Progenitor cell of endocrine pancreas (in vitro differentiated cells): ENCODE data around the gene IAH1. TPM values are rescaled to one million over a fixed set of nuclear protein-coding genes. Genes with fewer than 3 reads are reported as not detected.
A peak's percentile ranks its signal among the peaks of the same experiment; 100 is the strongest.

Source experiments
- DNase-seq: peaks from one replicate; pipeline ENCODE4 v3.0.0; 2021; ENCODE audit warnings: low spot score; ENCODE audit not compliant: unreplicated experiment
- H3K27ac Mint-ChIP-seq: 2 replicates; pipeline ENCODE4 v1.8.0; 2021; ENCODE audit warnings: mild to moderate bottlenecking, moderate library complexity, mixed read lengths
- H3K27me3 Mint-ChIP-seq: 2 replicates; pipeline ENCODE4 v1.8.0; 2021; ENCODE audit warnings: mixed read lengths
- H3K36me3 Mint-ChIP-seq: 2 replicates; pipeline ENCODE4 v1.8.0; 2022; ENCODE audit warnings: mixed read lengths; ENCODE audit not compliant: insufficient read depth
- H3K4me1 Mint-ChIP-seq: 2 replicates; pipeline ENCODE4 v1.8.0; 2021; ENCODE audit warnings: low read depth, mixed read lengths
- H3K4me3 Mint-ChIP-seq: 2 replicates; pipeline ENCODE4 v1.8.0; 2021; ENCODE audit warnings: low read depth, mild to moderate bottlenecking, moderate library complexity, mixed read lengths
- H3K9me3 Mint-ChIP-seq: 2 replicates; pipeline ENCODE4 v1.8.0; 2021; ENCODE audit warnings: low read depth, mixed read lengths
- CTCF ChIP-seq: fragments of 200-600 bp; sonication (generic); IDR thresholded peaks from one replicate; pipeline ENCODE4 v1.5.0; 2021; ENCODE audit warnings: antibody characterized with exemption, mild to moderate bottlenecking; ENCODE audit not compliant: unreplicated experiment
- total RNA-seq: library from RNA; stranded (reverse); gene quantifications from 2 replicates; pipeline ENCODE4 v1.2.1, GENCODE V29; 2021

Gene IAH1
- total RNA-seq, 1 donor from 2014 or later: 36.6 TPM

GRCh38 chr2:9440058-9440727 is 34.2 kb upstream of the IAH1 start:
- Mint-ChIP-seq H3K36me3 (peaks cover 33% of the 10 kb centered on the region), H3K27me3 (no peaks in the 10 kb centered on the region), H3K4me1 (peaks cover 2% of the 10 kb centered on the region), H3K27ac (no peak overlapping the region), H3K4me3 (no peak overlapping the region), H3K9me3 (no peaks in the 10 kb centered on the region)
- no peak for DNase-seq
- no peak for TF ChIP-seq CTCF

GRCh38 chr2:9441556-9441955 is 32.8 kb upstream of the IAH1 start:
- H3K27me3 Mint-ChIP-seq: no peaks in the 10 kb centered on the region
- no peaks in the 10 kb centered on the region for H3K9me3 Mint-ChIP-seq
- no peak for TF ChIP-seq CTCF
- H3K36me3 Mint-ChIP-seq: peaks cover 35% of the 10 kb centered on the region
- DNase-seq: no peak
- peak overlapping the region; percentile 40 for H3K27ac Mint-ChIP-seq
- H3K4me1 Mint-ChIP-seq: peaks cover 2% of the 10 kb centered on the region
- no peak overlapping the region for H3K4me3 Mint-ChIP-seq

DNA sequence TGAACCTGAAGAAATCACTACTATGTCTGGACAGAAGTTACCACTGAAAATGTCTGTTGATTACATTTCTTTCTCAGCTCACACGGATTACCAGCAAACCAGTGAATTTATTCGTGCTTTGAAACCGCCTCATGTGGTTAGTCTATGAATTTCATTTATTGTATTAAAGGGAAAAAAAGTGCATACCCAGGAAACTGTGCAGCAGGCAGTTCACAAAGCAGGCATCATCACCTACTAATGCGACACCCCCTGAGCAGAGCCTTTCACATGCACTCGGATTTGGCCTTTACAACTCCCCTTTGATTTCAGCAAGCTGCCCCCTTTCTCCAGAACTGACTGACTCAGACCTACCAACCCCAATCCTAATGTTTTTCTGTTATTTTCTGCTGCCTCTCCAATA is 30.8 kb upstream of the IAH1 start:
- H3K36me3 Mint-ChIP-seq: peaks cover 29% of the 10 kb centered on the region
- TF ChIP-seq CTCF: no peak

DNA sequence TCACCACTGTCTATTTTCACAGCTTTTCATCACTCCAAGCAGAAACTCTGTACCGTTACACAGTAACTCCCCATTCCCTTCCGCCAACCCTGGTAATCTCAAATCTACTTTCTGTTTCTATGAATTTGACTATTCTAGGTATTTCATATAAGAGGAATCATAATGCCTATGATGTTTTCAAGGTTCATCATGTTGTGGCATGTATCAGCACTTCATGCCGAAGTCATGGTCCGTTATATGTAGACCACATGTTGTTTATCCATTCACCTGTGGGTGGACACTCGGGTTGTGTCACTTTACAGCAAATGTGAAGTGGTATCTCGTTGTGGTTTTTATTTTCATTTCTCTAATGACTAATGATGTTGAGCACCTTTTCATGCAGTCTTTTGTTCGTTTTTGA is 29.3 kb upstream of the IAH1 start:
- peaks cover 2% of the 10 kb centered on the region for H3K4me1 Mint-ChIP-seq
- H3K36me3 Mint-ChIP-seq: peaks cover 28% of the 10 kb centered on the region
- no peaks in the 10 kb centered on the region for H3K9me3 Mint-ChIP-seq
- H3K27me3 Mint-ChIP-seq: no peaks in the 10 kb centered on the region
- no peak overlapping the region for H3K4me3 Mint-ChIP-seq
- no peak overlapping the region for H3K27ac Mint-ChIP-seq
- DNase-seq: no peak
- no peak for TF ChIP-seq CTCF

More for the DNA sequence above, 30.8 kb upstream of the IAH1 start:
- no peak overlapping the region for H3K4me3 Mint-ChIP-seq
- no peaks in the 10 kb centered on the region for H3K27me3 Mint-ChIP-seq
- no peak for DNase-seq
- no peaks in the 10 kb centered on the region for H3K9me3 Mint-ChIP-seq
- peak overlapping the region; percentile 6 for H3K27ac Mint-ChIP-seq
- peaks cover 2% of the 10 kb centered on the region for H3K4me1 Mint-ChIP-seq

GRCh38 chr2:9451231-9451630 is 23.1 kb upstream of the IAH1 start:
- peaks cover 10% of the 10 kb centered on the region for H3K36me3 Mint-ChIP-seq
- no peak for DNase-seq
- no peaks in the 10 kb centered on the region for H3K4me1 Mint-ChIP-seq
- peak overlapping the region; percentile 64 for H3K27ac Mint-ChIP-seq
- H3K9me3 Mint-ChIP-seq: no peaks in the 10 kb centered on the region
- H3K4me3 Mint-ChIP-seq: no peak overlapping the region
- no peak for TF ChIP-seq CTCF
- no peaks in the 10 kb centered on the region for H3K27me3 Mint-ChIP-seq
